ENCODE measurements around the gene RAPGEF2. TPM values are rescaled to one million over a fixed set of nuclear protein-coding genes. Genes with fewer than 3 reads are reported as not detected.

The RAPGEF2 gene
- total and polyA plus RNA-seq, 2 donors (not counting 3 experiments of a cell fraction or from before 2014, with no cell fraction given), result 28.7 to 55.2 TPM

- H2AFZ ChIP-seq (ENCODE audit: low read depth, low read length), result no peak overlapping the region
- no peak for TF ChIP-seq GATA2 (IDR thresholded peaks at IDR 0.05; ENCODE audit: insufficient read depth, insufficient read length, low read depth, low read length)
- TF ChIP-seq FOS (IDR thresholded peaks at IDR 0.05; ENCODE audit: borderline replicate concordance, insufficient read depth, low read length), result no peak
- TF ChIP-seq POLR2A (IDR thresholded peaks at IDR 0.05; ENCODE audit: low read depth, low read length), result no peak
- TF ChIP-seq MAX (IDR thresholded peaks at IDR 0.05; ENCODE audit: insufficient read depth, insufficient read length), result no peak
- no peak for TF ChIP-seq POLR2AphosphoS5 (IDR thresholded peaks at IDR 0.05; ENCODE audit: insufficient read depth, low read depth, low read length)
- no peak for FAIRE-seq
- POLR2A ChIA-PET, result no interaction called here
- no peak overlapping the region for H3K4me2 ChIP-seq (ENCODE audit: insufficient read depth, low read length)
- H3K27ac ChIP-seq (ENCODE audit: insufficient read depth, low read depth, low read length), result no peak overlapping the region
- no peak overlapping the region for H3K9ac ChIP-seq (replicated peaks; ENCODE audit: extremely low read depth, insufficient read depth, low read length)
- H3K4me1 ChIP-seq (ENCODE audit: control insufficient read depth, extremely low read depth, insufficient read depth, low read length), result peaks cover 13% of the 10 kb centered on the region
- CTCF ChIA-PET, result interaction anchor here (1.5 kb wide), 2 partner anchors 29 to 162 kb away, joined by 3 to 4 read pairs; no protein-coding TSS in a partner anchor
- BruUV-seq (replicated peaks), result no TSS peak
- H3K79me2 ChIP-seq (ENCODE audit: control insufficient read depth, insufficient read depth, low read length), result no peaks in the 10 kb centered on the region
- H3K9me1 ChIP-seq (replicated peaks; ENCODE audit: control insufficient read depth, extremely low read depth, insufficient read depth, low read length), result no peaks in the 10 kb centered on the region
- H3K36me3 ChIP-seq (ENCODE audit: control insufficient read depth in 2 of 2, extremely low read depth in 1 of 2, insufficient read depth in 2 of 2, low read length in 2 of 2), result no peaks in the 10 kb centered on the region
- no peaks in the 10 kb centered on the region for H4K20me1 ChIP-seq (replicated peaks; ENCODE audit: control insufficient read depth, extremely low read depth, insufficient read depth, low read length)
- dilution Hi-C loops (cut with MboI; ENCODE audit: extremely low pct_ligation_motif_present, low sequenced_read_pairs), result no loop called here
- H3K4me3 ChIP-seq (replicated peaks in 1 of 3; ENCODE audit: insufficient read depth in 1 of 3, low read depth in 1 of 3, low read length in 3 of 3), result no peak overlapping the region
- H3K9me3 ChIP-seq (replicated peaks; ENCODE audit: control insufficient read depth, insufficient read depth, low read length), result no peaks in the 10 kb centered on the region
- intact Hi-C loops (cut with micrococcal nuclease), result loop anchor here (1.0 to 2.0 kb wide), 5 partner anchors 9 to 287 kb away; partner anchors contain the start of gene RAPGEF2
- H3K27me3 ChIP-seq (ENCODE audit: control insufficient read depth in 2 of 2, insufficient read depth in 2 of 2, low read length in 2 of 2), result no peaks in the 10 kb centered on the region
- DNase-seq (ENCODE audit: low read depth, low spot score), result no peak
These were observed 286.9 kb downstream of the RAPGEF2 start for GRCh38 chr4:159389756-159390155.

GRCh38 chr4:159390648-159391047, 287.8 kb downstream of the RAPGEF2 start:
- DNase-seq (ENCODE audit: low read depth, low spot score) (peak; percentile 94), FAIRE-seq (peak; percentile 100)
- Histone ChIP-seq H3K4me2 (ENCODE audit: insufficient read depth, low read length) (peak overlapping the region; percentile 24), H3K79me2 (ENCODE audit: control insufficient read depth, insufficient read depth, low read length) (no peaks in the 10 kb centered on the region), H3K9me3 (replicated peaks; ENCODE audit: control insufficient read depth, insufficient read depth, low read length) (no peaks in the 10 kb centered on the region), H3K9ac (replicated peaks; ENCODE audit: extremely low read depth, insufficient read depth, low read length) (peak overlapping the region; percentile 47), H3K27ac (ENCODE audit: insufficient read depth, low read depth, low read length) (peak overlapping the region; percentile 93), H3K9me1 (replicated peaks; ENCODE audit: control insufficient read depth, extremely low read depth, insufficient read depth, low read length) (no peaks in the 10 kb centered on the region), H4K20me1 (replicated peaks; ENCODE audit: control insufficient read depth, extremely low read depth, insufficient read depth, low read length) (no peaks in the 10 kb centered on the region), H3K36me3 (ENCODE audit: control insufficient read depth in 2 of 2, extremely low read depth in 1 of 2, insufficient read depth in 2 of 2, low read length in 2 of 2) (no peaks in the 10 kb centered on the region), H2AFZ (ENCODE audit: low read depth, low read length) (peak overlapping the region; percentile 92), H3K27me3 (ENCODE audit: control insufficient read depth in 2 of 2, insufficient read depth in 2 of 2, low read length in 2 of 2) (no peaks in the 10 kb centered on the region), H3K4me3 (replicated peaks in 1 of 3; ENCODE audit: insufficient read depth in 1 of 3, low read depth in 1 of 3, low read length in 3 of 3) (no peak overlapping the region), H3K4me1 (ENCODE audit: control insufficient read depth, extremely low read depth, insufficient read depth, low read length) (peaks cover 13% of the 10 kb centered on the region)
- POLR2A ChIA-PET, result interaction anchor here (0.7 kb wide), 1 partner anchor 14 kb away, joined by 6 read pairs; no protein-coding TSS in a partner anchor
- no peak for TF ChIP-seq MYC (IDR thresholded peaks at IDR 0.05; ENCODE audit: low read depth, low read length)
- peak; percentile 86 for TF ChIP-seq JUN (IDR thresholded peaks at IDR 0.05; ENCODE audit: borderline replicate concordance, insufficient read depth, insufficient read length, low read depth)
- peak; percentile 90 for TF ChIP-seq POLR2AphosphoS5 (IDR thresholded peaks at IDR 0.05; ENCODE audit: insufficient read depth, low read depth, low read length)
- TF ChIP-seq FOS (IDR thresholded peaks at IDR 0.05; ENCODE audit: borderline replicate concordance, insufficient read depth, low read length), result peak; percentile 75
- TF ChIP-seq MAX (IDR thresholded peaks at IDR 0.05; ENCODE audit: insufficient read depth, insufficient read length), result no peak
- TF ChIP-seq GATA2 (IDR thresholded peaks at IDR 0.05; ENCODE audit: insufficient read depth, insufficient read length, low read depth, low read length), result no peak
- CTCF ChIA-PET, result interaction anchor here (1.0 to 1.5 kb wide), 4 partner anchors 11 to 163 kb away, joined by 3 to 5 read pairs (median 4); no protein-coding TSS in a partner anchor
- intact Hi-C loops (cut with micrococcal nuclease), result loop anchor here (1.0 to 2.0 kb wide), 5 partner anchors 8 to 288 kb away; partner anchors contain the start of gene RAPGEF2
- BruUV-seq (replicated peaks), result no TSS peak
- dilution Hi-C loops (cut with MboI; ENCODE audit: extremely low pct_ligation_motif_present, low sequenced_read_pairs), result no loop called here
